Effector CD4-positive, alpha-beta T cell (primary cell): Measurements from ENCODE around the gene ALMS1.
"Not testable (repeated sequence)": the region's sequence is repeated elsewhere in the genome, so short reads cannot be mapped to it uniquely, and the experiment has no call there.

Experiments
- DNase-seq: peaks from one replicate; pipeline ENCODE4 v3.0.0-alpha.2; 2020
- total RNA-seq: gene quantifications from one replicate; lab custom pipeline; 2026; lab: John Stamatoyannopoulos, UW

The ALMS1 gene, protein sequence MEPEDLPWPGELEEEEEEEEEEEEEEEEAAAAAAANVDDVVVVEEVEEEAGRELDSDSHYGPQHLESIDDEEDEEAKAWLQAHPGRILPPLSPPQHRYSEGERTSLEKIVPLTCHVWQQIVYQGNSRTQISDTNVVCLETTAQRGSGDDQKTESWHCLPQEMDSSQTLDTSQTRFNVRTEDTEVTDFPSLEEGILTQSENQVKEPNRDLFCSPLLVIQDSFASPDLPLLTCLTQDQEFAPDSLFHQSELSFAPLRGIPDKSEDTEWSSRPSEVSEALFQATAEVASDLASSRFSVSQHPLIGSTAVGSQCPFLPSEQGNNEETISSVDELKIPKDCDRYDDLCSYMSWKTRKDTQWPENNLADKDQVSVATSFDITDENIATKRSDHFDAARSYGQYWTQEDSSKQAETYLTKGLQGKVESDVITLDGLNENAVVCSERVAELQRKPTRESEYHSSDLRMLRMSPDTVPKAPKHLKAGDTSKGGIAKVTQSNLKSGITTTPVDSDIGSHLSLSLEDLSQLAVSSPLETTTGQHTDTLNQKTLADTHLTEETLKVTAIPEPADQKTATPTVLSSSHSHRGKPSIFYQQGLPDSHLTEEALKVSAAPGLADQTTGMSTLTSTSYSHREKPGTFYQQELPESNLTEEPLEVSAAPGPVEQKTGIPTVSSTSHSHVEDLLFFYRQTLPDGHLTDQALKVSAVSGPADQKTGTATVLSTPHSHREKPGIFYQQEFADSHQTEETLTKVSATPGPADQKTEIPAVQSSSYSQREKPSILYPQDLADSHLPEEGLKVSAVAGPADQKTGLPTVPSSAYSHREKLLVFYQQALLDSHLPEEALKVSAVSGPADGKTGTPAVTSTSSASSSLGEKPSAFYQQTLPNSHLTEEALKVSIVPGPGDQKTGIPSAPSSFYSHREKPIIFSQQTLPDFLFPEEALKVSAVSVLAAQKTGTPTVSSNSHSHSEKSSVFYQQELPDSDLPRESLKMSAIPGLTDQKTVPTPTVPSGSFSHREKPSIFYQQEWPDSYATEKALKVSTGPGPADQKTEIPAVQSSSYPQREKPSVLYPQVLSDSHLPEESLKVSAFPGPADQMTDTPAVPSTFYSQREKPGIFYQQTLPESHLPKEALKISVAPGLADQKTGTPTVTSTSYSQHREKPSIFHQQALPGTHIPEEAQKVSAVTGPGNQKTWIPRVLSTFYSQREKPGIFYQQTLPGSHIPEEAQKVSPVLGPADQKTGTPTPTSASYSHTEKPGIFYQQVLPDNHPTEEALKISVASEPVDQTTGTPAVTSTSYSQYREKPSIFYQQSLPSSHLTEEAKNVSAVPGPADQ (N-terminal part only)
- total RNA-seq: 169 reads per million, percentile 90 among the genes with 10 or more reads in this experiment

DNA sequence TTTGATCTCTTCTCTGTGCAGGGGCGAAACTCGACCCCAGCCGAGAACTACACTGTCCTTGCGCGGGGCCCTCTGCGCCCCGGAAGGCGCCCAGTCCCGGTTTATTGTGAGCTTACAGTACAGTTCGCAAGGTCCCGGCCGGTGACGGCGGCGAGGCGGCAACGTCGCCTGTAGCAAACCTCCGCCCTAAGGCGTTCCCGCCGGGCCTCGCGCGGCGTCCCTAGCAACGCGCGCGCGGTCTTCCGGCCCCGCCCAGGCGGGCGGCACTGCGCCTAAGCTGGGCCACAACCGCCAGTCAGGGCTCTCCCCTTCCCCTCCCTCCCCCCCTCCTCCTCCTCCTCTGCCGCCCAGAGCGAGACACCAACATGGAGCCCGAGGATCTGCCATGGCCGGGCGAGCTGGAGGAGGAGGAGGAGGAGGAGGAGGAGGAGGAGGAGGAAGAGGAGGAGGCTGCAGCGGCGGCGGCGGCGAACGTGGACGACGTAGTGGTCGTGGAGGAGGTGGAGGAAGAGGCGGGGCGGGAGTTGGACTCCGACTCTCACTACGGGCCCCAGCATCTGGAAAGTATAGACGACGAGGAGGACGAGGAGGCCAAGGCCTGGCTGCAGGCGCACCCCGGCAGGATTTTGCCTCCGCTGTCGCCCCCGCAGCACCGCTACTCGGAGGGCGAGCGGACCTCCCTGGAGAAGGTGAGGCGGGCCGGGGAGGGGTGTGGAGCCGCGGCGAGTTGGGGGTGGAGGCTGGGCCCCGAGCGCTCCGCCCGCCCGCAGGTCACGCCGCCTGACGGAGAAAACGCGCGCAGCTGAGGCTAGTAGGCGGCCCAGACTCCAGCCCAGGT is at the start of gene ALMS1:
ALMS1 (plus strand) TSS at position 333 of the 838 bp plus-strand sequence; CDS start at position 366, 33 bp downstream.
- peak; percentile 84 for DNase-seq

DNA sequence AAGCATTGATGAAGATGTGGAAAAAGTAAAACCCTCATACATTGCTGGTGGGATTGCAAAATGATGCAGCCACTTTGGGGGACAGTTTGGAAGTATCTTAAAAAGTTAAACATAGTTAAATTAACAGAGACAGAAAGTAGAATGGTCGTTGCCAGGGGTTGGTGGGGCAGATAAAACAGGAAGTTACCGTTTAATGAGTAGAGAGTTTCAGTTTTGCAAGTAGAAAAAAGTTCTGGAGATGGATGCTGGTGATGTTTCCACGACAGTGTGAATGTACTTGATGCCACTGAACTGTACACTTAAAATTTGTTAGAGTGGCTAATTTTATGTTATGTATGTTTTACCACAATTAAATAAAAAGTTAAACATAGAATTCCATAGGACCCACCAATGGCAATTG is 47.8 kb upstream of the ALMS1 start:
- DNase-seq: no peak

DNA sequence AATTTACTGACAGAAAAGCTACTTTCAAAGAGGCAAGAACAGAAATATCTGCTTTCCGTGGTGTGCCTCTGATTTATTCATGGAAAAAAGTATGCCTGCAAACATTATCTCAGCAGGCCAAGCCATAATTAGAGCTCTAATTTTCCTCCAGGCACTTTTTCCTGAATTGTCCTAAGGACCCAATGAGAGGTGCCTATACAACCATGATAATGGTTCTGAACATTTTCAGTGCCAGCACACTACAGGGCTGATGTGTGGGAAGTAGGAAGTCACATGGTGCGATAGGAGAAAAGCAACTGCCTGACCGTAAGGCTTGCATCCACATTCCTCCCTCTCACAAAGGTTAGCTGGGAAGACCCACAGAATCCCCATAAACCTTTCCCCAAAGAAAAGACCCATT is 46.4 kb upstream of the ALMS1 start:
- DNase-seq: no peak

DNA sequence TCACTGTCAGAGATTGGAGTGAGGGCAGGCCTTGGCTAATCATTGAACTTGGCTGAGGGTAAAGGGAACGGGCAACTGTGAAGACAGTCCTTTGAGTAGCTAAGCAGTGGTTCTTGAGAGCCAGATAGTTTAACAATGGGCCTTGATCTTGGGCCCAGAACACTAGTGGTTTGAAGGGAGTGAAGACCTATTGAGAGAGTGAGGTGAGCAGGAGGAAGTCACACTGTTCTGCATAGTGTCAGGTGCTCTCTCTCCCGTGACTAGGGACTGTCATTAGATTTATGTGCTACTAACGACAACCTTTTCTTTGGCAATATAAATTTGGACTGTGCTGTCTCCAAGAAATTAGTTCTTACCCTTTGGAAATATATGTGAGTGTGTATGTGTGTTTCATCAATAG is 44.6 kb upstream of the ALMS1 start:
- no peak for DNase-seq

DNA sequence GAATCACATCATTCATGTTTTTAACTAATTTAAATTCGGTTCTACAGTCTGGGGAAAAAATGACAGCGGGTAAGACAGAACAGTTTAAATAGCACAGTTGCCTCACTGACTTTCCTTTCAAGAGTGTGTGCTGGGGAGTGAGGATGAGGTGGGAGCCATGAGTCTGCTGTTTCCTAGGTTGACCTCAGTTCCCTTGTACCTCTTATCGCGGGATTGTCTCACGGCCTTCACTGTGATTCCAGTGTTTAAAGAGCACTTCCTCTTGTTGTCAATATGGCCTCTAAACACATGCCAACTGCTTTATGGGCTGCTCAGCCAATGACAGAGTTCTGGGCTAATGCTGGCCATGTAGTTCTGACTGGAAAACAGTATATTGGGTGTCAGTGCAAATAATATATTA is 41.6 kb upstream of the ALMS1 start:
- DNase-seq: no peak

DNA sequence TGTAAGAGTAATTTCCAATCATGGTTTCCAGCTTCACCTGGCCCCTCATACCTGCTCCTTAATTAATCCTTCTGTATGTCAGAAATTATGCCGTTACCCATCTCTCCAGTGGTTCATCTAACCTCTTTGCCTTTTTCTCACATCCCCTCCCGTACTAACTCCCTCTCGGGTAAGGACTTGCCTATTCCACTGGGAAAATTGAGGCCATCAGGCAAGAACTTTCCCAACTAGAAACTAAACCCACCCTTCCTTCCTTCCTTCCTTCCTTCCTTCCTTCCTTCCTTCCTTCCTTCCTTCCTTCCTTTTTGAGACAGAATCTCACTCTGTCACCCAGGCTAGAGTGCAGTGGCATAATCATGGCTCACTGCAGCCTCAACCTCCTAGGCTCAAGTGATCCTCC is 40.9 kb upstream of the ALMS1 start:
- not testable (repeated sequence) for DNase-seq

DNA sequence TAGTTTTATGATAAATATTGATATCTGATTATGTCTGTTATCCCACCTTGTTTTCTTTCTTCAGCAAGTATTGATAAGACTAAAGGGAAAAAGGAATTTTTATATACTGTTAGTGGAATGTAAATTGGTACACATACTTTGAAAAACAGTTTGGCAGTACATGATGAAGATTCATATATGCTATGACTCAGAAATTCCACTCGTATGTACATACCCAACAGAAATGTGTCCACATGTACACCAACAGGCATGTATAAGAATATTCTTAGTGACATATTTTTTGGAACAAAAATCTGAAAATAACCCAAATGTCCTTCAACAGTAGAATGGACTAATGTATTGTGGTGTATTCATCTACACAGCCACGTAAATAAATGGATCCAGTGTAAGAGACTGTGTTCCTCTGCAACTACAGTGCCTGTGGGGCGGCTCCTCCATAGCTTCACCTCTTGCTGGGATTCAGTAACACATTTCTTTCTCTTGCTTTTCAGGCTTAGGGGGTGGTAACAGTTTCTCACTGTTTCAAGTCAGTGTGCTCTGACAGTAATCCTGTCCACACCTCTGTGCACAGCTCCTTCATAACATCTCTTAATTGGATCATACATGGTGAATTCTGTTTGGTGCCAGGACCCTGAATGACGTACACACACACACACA is 35.5 kb upstream of the ALMS1 start:
- DNase-seq: no peak

DNA sequence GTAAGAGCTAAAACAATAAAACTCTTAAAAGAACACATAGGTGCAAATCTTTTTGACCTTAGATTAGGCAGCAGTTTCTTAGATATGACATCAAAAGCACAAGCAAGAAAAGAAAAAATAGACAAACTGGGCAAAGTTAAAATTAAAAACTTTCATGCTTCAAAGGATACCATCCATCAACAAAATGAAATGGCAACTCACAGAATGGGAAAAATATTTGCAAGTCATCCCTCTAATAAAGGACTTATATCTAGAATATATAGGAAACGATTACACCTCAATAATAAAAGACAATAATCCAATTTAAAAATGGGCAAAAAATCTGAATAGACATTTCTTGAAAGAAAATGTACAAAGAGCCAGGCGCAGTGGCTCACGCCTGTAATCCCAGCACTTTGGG is 29.5 kb upstream of the ALMS1 start:
- DNase-seq: no peak

DNA sequence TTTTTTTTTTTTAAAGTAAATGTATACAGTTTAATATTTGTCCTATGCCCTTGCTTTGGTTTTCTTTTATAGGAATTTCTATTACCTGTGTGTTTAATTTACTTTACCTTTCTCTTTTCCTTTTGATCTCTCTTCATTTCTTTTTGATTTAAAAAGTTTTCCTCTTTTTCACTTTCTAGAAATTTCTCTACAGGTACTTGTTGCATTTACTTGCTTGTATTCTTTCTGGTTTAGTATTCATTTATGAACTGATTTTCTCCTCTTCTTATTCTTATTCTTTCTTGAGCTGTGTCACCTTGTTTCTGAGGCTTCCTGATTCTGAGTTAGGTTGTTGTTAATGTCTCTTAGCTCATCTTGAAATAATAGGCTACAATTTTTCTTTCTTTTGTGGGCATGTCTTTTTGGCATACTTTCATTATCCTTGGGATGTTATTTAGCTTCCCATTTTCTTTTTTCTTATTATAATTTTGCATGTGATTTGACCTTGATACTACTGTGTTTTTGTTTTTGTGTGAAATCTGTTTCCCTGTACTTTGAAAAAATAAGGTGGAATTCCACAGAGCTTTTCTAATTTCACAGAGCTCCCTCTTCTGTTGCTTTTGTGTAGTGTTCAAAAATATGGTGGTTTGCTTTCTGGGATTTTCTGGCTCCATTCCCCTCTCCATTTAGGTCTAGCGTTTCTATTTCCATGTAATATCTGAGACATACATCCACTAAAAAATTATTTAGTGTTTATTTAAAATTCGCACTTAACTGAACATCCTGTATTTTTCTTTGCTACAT is 25.5 kb upstream of the ALMS1 start:
- no peak for DNase-seq

DNA sequence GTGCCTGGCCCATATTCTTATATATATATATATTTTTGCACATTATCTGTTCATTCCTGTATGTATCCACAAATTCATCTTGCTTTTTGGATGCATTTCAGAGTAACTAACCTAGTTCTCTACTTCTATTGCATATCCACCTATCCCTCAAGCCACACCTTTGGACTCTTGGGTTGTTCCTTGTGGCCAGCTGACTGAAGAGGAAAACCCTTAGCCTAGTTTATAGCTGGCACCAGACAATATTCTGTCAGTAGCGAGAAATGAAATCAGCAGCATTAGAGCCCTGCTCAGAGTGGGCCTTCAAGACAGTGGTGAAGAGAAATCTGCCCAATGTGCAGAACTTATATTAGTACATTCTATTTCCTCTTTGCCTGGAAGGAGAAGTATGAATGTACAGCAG is 19.6 kb upstream of the ALMS1 start:
- no peak for DNase-seq

DNA sequence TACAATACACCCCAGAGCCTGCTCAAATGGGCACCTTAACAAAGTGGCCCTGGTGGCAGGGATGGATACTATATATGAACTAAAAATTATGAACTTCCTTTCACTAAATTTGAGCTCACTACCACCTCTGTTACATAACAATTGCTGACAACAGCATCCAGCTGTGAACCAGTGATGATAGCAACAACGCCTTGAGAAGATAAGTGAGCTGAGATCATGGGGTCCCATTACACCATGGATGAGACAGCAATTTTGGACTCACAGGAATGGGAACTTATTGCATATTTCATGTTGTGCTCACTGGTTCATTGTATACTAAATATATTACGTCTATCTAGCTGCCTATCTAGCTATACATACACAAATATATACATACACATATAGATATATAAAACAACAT is 16.9 kb upstream of the ALMS1 start:
- DNase-seq: no peak

DNA sequence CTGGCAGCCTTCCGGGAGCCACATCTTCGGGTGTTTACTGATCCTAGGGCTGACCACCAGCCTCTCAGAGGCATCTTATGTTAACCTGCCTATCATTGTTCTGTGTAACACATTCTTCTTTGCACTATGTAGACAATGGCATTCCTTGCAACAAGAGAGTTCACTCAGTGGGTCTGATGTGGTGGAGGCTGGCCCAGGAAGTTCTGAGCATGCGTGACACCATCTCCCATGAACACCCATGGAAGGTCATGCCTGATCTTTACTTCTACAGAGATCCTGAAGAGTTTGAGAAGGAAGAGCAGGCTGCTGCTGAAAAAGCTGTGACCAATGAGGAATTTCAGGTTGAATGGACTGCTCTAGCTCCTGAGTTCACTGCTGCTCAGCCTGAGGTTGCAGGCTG is 15.3 kb upstream of the ALMS1 start:
- DNase-seq: no peak

DNA sequence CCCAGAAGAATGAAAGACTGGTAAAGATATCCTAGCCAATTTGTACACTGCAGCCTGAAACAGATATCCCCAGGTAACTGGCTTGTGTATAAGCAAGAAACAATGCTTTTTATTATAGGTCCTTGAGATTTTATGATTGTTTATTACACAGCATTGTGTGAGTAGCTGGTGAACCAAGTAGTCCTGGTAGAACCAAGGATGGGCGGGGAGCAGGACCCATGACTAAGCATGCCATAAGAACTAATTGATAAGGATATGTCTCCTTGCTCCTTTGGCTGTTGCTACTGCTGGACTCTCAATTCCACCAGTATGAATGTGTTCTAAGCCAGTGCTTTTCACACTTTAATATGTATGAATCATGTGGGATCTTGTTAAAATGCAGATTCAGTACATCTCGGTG is 12.3 kb upstream of the ALMS1 start:
- no peak for DNase-seq

DNA sequence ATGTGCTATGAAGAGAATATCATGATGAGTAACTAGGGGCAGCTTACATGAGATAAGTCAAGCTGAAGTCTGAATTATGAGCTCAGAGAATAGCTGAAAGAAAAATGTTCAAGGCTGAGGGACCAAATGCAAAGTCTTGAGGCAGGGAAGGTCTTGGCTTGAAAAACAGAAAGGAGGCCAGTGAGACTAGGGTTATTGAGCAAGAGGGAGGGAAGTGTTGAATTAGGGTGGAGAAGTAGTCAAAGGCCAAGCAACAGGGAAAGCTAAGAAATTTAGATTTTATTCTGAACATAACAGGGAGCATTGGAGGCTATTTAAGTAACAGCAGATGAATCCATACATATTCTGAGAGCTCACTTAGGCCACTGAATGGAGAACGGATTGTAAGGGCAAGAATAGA is 11.4 kb upstream of the ALMS1 start:
- no peak for DNase-seq

DNA sequence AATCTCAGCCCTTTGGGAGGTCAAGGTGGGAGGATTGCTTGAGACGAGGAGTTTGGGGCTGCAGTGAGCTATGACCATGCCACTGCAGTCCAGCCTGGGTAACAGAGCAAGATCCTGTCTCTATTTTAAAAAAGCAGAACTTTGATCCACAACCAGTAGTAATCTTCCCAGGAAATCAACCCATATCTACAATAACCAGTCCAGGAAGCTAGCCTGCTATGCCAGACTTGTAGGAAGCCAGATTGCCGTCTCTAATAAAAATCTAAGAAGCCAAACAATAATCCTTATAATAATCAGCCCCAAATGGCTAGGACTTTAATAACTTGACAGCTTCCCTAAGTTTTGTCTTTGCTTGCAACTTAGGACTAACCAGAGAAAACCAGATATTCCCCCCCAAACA is 9.0 kb upstream of the ALMS1 start:
- no peak for DNase-seq

DNA sequence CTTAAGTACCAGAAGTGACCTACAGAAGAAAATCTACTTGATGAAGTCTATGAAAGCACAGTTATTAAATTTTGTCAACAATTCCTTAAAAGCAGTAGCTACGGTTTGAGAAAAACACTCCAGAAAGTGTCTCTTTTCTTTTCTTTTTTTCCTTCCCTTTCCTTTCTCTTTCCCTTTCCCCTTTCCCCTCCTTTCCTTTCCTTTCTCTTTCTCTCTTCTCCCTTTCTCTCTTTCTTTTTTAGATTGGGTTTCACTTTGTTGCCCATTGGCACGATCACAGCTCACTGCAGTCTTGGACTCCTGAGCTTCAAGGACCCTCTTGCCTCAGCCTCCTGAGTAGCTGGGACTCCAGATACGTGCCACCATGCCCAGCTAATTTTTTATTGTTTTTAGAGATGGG is 2.6 kb upstream of the ALMS1 start:
- DNase-seq: no peak

DNA sequence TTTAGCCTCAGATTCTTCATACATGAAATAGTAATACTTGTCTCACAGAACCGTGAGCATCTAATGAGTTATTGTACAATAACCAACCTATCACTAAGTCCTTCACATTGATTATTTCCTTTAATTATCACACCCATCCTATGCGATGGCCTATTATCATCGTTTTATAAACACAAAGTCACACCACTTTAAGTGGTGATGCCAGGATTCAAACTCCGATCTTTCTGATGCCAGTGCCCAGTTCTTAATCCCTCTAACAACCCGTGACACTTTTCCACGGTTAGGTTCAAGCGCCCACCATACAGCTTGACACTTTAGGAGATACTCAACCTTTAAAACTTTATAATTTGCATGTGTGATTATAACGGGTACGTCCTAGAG is 523 bp upstream of the ALMS1 start:
- DNase-seq: no peak

DNA sequence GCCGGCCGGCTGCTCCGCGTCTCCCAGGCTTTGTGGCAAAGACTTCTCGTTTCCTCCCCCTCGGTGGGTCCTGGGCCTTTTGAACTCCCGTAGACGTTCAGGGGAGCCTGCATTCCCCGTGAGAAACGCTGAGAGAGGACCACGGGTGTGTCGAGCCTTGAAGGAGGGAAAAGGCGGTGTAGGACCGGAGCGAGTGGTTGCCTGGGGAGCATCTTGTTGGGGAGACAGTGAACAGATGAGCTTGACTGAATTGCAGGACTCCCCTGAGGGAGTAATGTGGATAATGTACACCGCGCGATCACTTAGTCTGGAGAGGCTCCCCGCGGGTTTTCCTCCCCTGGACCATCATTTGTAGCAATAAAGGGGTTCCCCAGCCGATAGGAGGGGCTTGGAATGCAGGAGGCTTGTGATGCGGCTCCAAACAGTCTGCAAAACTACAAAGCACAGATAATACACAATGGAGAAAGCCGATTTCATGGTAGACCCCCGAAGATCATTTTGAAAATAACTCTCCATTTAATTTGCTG is 769 bp downstream of the ALMS1 start:
- no peak for DNase-seq

DNA sequence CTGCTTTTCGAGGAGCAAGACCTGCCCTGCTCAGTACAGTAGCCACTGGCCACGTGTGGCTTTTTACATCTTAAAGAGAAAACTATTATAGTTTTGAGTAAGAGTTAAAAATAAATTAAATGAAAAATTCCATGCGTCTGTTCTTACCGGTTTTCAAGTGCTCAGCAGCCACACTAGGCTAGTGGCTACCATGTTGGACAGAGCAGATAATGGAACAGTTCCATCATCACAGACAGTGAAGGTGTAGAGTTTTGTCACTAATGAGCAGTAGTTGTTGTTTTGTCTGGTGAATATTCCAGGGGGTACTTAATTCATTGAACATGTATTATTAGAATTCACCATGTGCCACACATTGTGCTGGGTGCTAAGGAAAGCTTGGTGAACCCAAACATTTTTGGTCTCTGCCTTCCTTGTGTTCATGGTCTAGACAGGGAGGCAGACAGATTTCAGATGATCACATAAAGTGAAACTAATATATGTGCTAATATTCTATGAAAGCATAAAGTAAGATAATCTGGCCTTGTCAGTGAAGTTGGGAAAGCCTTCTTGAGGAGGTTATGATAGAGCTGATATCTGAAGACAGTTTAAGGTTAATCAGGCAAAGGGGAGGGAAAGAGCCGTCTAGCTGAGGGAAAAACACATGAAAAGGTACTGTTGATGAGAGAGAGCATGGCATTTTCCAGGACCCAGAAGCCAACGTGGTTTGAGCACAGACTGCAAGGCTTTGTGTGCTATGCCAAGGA is 1.4 kb downstream of the ALMS1 start:
- no peak for DNase-seq
